OCI-LY7 (cell line): ENCODE measurements around the gene MPPED1.

Experiments
- EZH2phosphoT487 ChIP-seq: fragments of 200-600 bp; sonication (generic); IDR thresholded peaks from 2 replicates; pipeline ENCODE4 v1.6.1; 2018; ENCODE audit warnings: low read depth, borderline replicate concordance, mild to moderate bottlenecking, mixed run types, antibody characterized with exemption, low read length, moderate library complexity, mixed read lengths
- TF ChIP-seq, protein P1 (sequence below): fragments of 200-600 bp; sonication (generic); conservative IDR thresholded peaks from 2 replicates; pipeline ENCODE4 v1.5.1; 2014; ENCODE audit warnings: mild to moderate bottlenecking, antibody characterized with exemption, low read length, moderate library complexity, mixed read lengths

GRCh38 chr22:43433451-43434274, 21.8 kb downstream of the MPPED1 start:
- TF ChIP-seq, protein P1, sequence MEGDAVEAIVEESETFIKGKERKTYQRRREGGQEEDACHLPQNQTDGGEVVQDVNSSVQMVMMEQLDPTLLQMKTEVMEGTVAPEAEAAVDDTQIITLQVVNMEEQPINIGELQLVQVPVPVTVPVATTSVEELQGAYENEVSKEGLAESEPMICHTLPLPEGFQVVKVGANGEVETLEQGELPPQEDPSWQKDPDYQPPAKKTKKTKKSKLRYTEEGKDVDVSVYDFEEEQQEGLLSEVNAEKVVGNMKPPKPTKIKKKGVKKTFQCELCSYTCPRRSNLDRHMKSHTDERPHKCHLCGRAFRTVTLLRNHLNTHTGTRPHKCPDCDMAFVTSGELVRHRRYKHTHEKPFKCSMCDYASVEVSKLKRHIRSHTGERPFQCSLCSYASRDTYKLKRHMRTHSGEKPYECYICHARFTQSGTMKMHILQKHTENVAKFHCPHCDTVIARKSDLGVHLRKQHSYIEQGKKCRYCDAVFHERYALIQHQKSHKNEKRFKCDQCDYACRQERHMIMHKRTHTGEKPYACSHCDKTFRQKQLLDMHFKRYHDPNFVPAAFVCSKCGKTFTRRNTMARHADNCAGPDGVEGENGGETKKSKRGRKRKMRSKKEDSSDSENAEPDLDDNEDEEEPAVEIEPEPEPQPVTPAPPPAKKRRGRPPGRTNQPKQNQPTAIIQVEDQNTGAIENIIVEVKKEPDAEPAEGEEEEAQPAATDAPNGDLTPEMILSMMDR: no peak
- TF ChIP-seq EZH2phosphoT487: no peak
